DOHH2 (cell line): ENCODE measurements around the gene HOXA6.

ENCODE experiments used
- H3F3A ChIP-seq: fragments of 200-600 bp; sonication (generic), shearing (Covaris generic); 2 replicates; pipeline ENCODE4 v1.6.0; 2016; ENCODE audit warnings: antibody characterized with exemption, mild to moderate bottlenecking; ENCODE audit not compliant: control insufficient read depth, insufficient read depth
- H3K27ac ChIP-seq: fragments of 200-600 bp; sonication (generic); 2 replicates; pipeline ENCODE4 v1.5.1; 2014; ENCODE audit warnings: low read depth, mild to moderate bottlenecking, low read length, moderate library complexity
- H3K27me3 ChIP-seq: fragments of 200-600 bp; sonication (generic); 2 replicates; pipeline ENCODE4 v1.6.1; 2014; ENCODE audit warnings: mild to moderate bottlenecking, low read length, mixed read lengths; ENCODE audit not compliant: control insufficient read depth
- H3K36me3 ChIP-seq: fragments of 200-600 bp; sonication (generic); 2 replicates; pipeline ENCODE4 v1.6.1; 2014; ENCODE audit warnings: mild to moderate bottlenecking, low read length, moderate library complexity, mixed read lengths; ENCODE audit not compliant: control insufficient read depth
- H3K4me1 ChIP-seq: fragments of 200-600 bp; sonication (generic); 2 replicates; pipeline ENCODE4 v1.6.1; 2014; ENCODE audit warnings: mild to moderate bottlenecking, low read length, mixed read lengths; ENCODE audit not compliant: control insufficient read depth
- H3K4me2 ChIP-seq: fragments of 200-600 bp; sonication (generic); 2 replicates; pipeline ENCODE4 v1.6.0; 2014; ENCODE audit warnings: mild to moderate bottlenecking, low read length, moderate library complexity
- H3K4me3 ChIP-seq: fragments of 200-600 bp; sonication (generic); 2 replicates; pipeline ENCODE4 v1.5.1; 2014; ENCODE audit warnings: mild to moderate bottlenecking, low read length, mixed read lengths
- H3K79me2 ChIP-seq: fragments of 200-600 bp; sonication (generic); 2 replicates; pipeline ENCODE4 v1.6.1; 2014; ENCODE audit warnings: mild to moderate bottlenecking, low read length, mixed read lengths; ENCODE audit not compliant: control insufficient read depth
- H3K9me2 ChIP-seq: fragments of 200-600 bp; sonication (generic); replicated peaks from 2 replicates; pipeline ENCODE4 v1.6.1; 2014; ENCODE audit warnings: mild to moderate bottlenecking, low read length, mixed read lengths; ENCODE audit not compliant: control insufficient read depth
- H3K9me3 ChIP-seq: fragments of 200-600 bp; sonication (generic); 2 replicates; pipeline ENCODE4 v1.6.1; 2014; ENCODE audit warnings: antibody characterized with exemption, low read length, mixed read lengths; ENCODE audit not compliant: control insufficient read depth, insufficient read depth
- H4K20me1 ChIP-seq: fragments of 200-600 bp; sonication (generic); 2 replicates; pipeline ENCODE4 v1.6.0; 2014; ENCODE audit warnings: low read depth, mild to moderate bottlenecking, antibody characterized with exemption, low read length, moderate library complexity; ENCODE audit not compliant: control insufficient read depth, insufficient read depth
- CTCF ChIP-seq: fragments of 200-600 bp; sonication (generic); IDR thresholded peaks from one replicate; pipeline ENCODE4 v1.5.1; 2014; ENCODE audit warnings: antibody characterized with exemption, mild to moderate bottlenecking, low read depth, low read length; ENCODE audit not compliant: poor library complexity, severe bottlenecking
- EZH2phosphoT487 ChIP-seq: fragments of 200-600 bp; sonication (generic); IDR thresholded peaks from 2 replicates; pipeline ENCODE4 v1.6.1; 2017; ENCODE audit warnings: borderline replicate concordance, mild to moderate bottlenecking, antibody characterized with exemption, low read length, moderate library complexity, mixed read lengths

HOXA6 gene

GRCh38 chr7:27194002-27194352, 46.4 kb upstream of the HOXA6 start:
- TF ChIP-seq EZH2phosphoT487 (no peak), CTCF (no peak)
- H4K20me1 ChIP-seq, result 0 out of 2 replicates have a peak, but pooled peaks cover 8% of the 10 kb centered on the region
- H3K27me3 ChIP-seq, result peaks cover 94% of the 10 kb centered on the region
- peaks cover 8% of the 10 kb centered on the region for H3K4me1 ChIP-seq
- no peaks in the 10 kb centered on the region for H3K36me3 ChIP-seq
- H3K9me3 ChIP-seq, result no peaks in the 10 kb centered on the region
- H3K9me2 ChIP-seq, result no peaks in the 10 kb centered on the region
- no peak overlapping the region for H3K4me2 ChIP-seq
- no peak overlapping the region for H3K27ac ChIP-seq
- H3F3A ChIP-seq, result peaks cover 2% of the 10 kb centered on the region; the same call in 1 of the 2 replicates
- no peaks in the 10 kb centered on the region for H3K79me2 ChIP-seq
- no peak overlapping the region for H3K4me3 ChIP-seq

GRCh38 chr7:27193335-27194001, 45.9 kb upstream of the HOXA6 start:
- H4K20me1 ChIP-seq, result 0 out of 2 replicates have a peak, but pooled peaks cover 8% of the 10 kb centered on the region
- no peak for TF ChIP-seq CTCF
- peak; percentile 10; the same call in 1 of the 2 replicates for TF ChIP-seq EZH2phosphoT487
- H3F3A ChIP-seq, result peaks cover 2% of the 10 kb centered on the region; the same call in 1 of the 2 replicates
- peaks cover 13% of the 10 kb centered on the region for H3K4me1 ChIP-seq
- H3K9me3 ChIP-seq, result no peaks in the 10 kb centered on the region
- no peaks in the 10 kb centered on the region for H3K9me2 ChIP-seq
- H3K79me2 ChIP-seq, result no peaks in the 10 kb centered on the region
- H3K27me3 ChIP-seq, result peaks cover 94% of the 10 kb centered on the region
- H3K27ac ChIP-seq, result no peak overlapping the region
- no peaks in the 10 kb centered on the region for H3K36me3 ChIP-seq
- H3K4me2 ChIP-seq, result peak overlapping the region; percentile 38; the same call in 1 of the 2 replicates
- H3K4me3 ChIP-seq, result peak overlapping the region; percentile 12; the same call in 1 of the 2 replicates

- peak overlapping the region; percentile 38 for H3K4me2 ChIP-seq
- H3F3A ChIP-seq, result peaks cover 2% of the 10 kb centered on the region; the same call in 1 of the 2 replicates
- H4K20me1 ChIP-seq, result 0 out of 2 replicates have a peak, but pooled peaks cover 8% of the 10 kb centered on the region
- H3K4me3 ChIP-seq, result peak overlapping the region; percentile 12; the same call in 1 of the 2 replicates
- no peaks in the 10 kb centered on the region for H3K9me3 ChIP-seq
- H3K36me3 ChIP-seq, result no peaks in the 10 kb centered on the region
- TF ChIP-seq EZH2phosphoT487, result no peak; the same call in 1 of the 2 replicates
- no peak for TF ChIP-seq CTCF
- no peaks in the 10 kb centered on the region for H3K9me2 ChIP-seq
- no peak overlapping the region for H3K27ac ChIP-seq
- H3K79me2 ChIP-seq, result no peaks in the 10 kb centered on the region
- H3K27me3 ChIP-seq, result peaks cover 94% of the 10 kb centered on the region
- peaks cover 19% of the 10 kb centered on the region for H3K4me1 ChIP-seq
Measured at GRCh38 chr7:27192546-27193334, 45.2 kb upstream of the HOXA6 start.
